Dermis microvascular lymphatic vessel endothelial cell (primary cell): ENCODE results near the gene ERMAP. TPM values are rescaled to one million over a fixed set of nuclear protein-coding genes. Genes with fewer than 3 reads are reported as not detected.
"Not testable (repeated sequence)": the region's sequence is repeated elsewhere in the genome, so short reads cannot be mapped to it uniquely, and the experiment has no call there.

Experiments used
- DNase-seq, 2 donors: peaks; one replicate each; pipeline versions ENCODE4 v3.0.0 to v3.0.0-alpha.2; 2010; ENCODE audit warnings: low read depth in 2 of 2
- total RNA-seq: library from RNA; depleted of rRNA; stranded (reverse); fragments of >200 nt; gene quantifications from 2 replicates; pipeline ENCODE4 v1.2.1, GENCODE V29; 2014

Gene ERMAP
- total RNA-seq, 1 donor from 2014 or later = 6.0 TPM

GRCh38 chr1:42841440-42842147 lies 24.7 kb downstream of the ERMAP start:
- no peak for DNase-seq

- no peak for DNase-seq
These were observed 27.7 kb downstream of the ERMAP start for GRCh38 chr1:42844592-42845140.

GRCh38 chr1:42845193-42845592 lies 28.3 kb downstream of the ERMAP start:
- DNase-seq = no peak

- DNase-seq = no peak
These were observed 28.9 kb downstream of the ERMAP start for GRCh38 chr1:42845866-42846256.

- peak; percentile 93 to 97 for DNase-seq
These were observed 29.6 kb downstream of the ERMAP start, which contains the start of gene ZNF691 for GRCh38 chr1:42846257-42847110. TSS of gene ZNF691 (plus strand) at chr1:42846613. CDS start at chr1:42849659, 3,046 bp downstream.

GRCh38 chr1:42847111-42847595 lies 30.2 kb downstream of the ERMAP start:
- DNase-seq = no peak

- DNase-seq = no peak
These were observed 31.0 kb downstream of the ERMAP start for GRCh38 chr1:42847721-42848460.

- no peak for DNase-seq
These were observed 32.1 kb downstream of the ERMAP start for GRCh38 chr1:42848823-42849537.

GRCh38 chr1:42849944-42850343 lies 33.0 kb downstream of the ERMAP start:
- no peak for DNase-seq

GRCh38 chr1:42851420-42851819 lies 34.5 kb downstream of the ERMAP start:
- DNase-seq = no peak

GRCh38 chr1:42851960-42852607 lies 35.2 kb downstream of the ERMAP start:
- no peak for DNase-seq

GRCh38 chr1:42852608-42852980 lies 35.7 kb downstream of the ERMAP start:
- no peak for DNase-seq

GRCh38 chr1:42853116-42853884 lies 36.4 kb downstream of the ERMAP start:
- no peak for DNase-seq

GRCh38 chr1:42856554-42856953 lies 39.6 kb downstream of the ERMAP start:
- DNase-seq = not testable (repeated sequence)

GRCh38 chr1:42859366-42859765 lies 42.4 kb downstream of the ERMAP start:
- DNase-seq = not testable (repeated sequence)

- no peak for DNase-seq
These were observed 43.6 kb downstream of the ERMAP start for GRCh38 chr1:42860339-42861013.

GRCh38 chr1:42861014-42861399 lies 44.1 kb downstream of the ERMAP start:
- no peak for DNase-seq

- DNase-seq = no peak
These were observed 49.6 kb downstream of the ERMAP start for GRCh38 chr1:42866549-42866948.

GRCh38 chr1:42868466-42868865 lies 51.5 kb downstream of the ERMAP start:
- not testable (repeated sequence) for DNase-seq
